ENCODE data around the gene CNMD. TPM values are rescaled to one million over a fixed set of nuclear protein-coding genes. Genes with fewer than 3 reads are reported as not detected.

CNMD gene
- total and polyA plus RNA-seq, 2 of the 8 experiments (the other 6 are each of a cell fraction or from before 2014, with no cell fraction given), result 87.4 to 113 TPM

GRCh38 chr13:52746141-52746540 lies 6.5 kb upstream of the CNMD start:
- H3K9me3 ChIP-seq (ENCODE audit: insufficient read depth in 2 of 2, low read depth in 1 of 2, low read length in 1 of 2), result no peaks in the 10 kb centered on the region
- no peak overlapping the region for H4K8ac ChIP-seq (ENCODE audit: extremely low read depth, insufficient read depth, low read length)
- no peak overlapping the region for H2BK15ac ChIP-seq (ENCODE audit: low read length)
- no peak overlapping the region for H2AK5ac ChIP-seq (ENCODE audit: low read depth, low read length)
- H4K20me1 ChIP-seq (replicated peaks in 1 of 2; ENCODE audit: control insufficient read depth in 1 of 2, insufficient read depth in 2 of 2, low read length in 2 of 2), result no peaks in the 10 kb centered on the region
- H3K4me3 ChIP-seq (ENCODE audit: extremely low read depth in 1 of 4, insufficient read depth in 2 of 4, low read depth in 3 of 4, low read length in 4 of 4), result no peak overlapping the region
- peaks cover 0 to under 1% (median 0%) of the 10 kb centered on the region in 4 experiments; a peak in 1 of 7 replicates for H3K4me1 ChIP-seq (replicated peaks in 1 of 4; ENCODE audit: control insufficient read depth in 3 of 4, insufficient read depth in 4 of 4, low read length in 3 of 4)
- no peak overlapping the region for H3K56ac ChIP-seq (replicated peaks; ENCODE audit: insufficient read length, low read depth, low read length)
- no peaks in the 10 kb centered on the region for H3K23me2 ChIP-seq (ENCODE audit: low read depth, low read length)
- no peak overlapping the region for H3K4me2 ChIP-seq (ENCODE audit: insufficient read depth in 1 of 2, low read depth in 2 of 2, low read length in 2 of 2)
- H2BK120ac ChIP-seq (replicated peaks; ENCODE audit: low read depth, low read length), result no peak overlapping the region
- no peaks in the 10 kb centered on the region; a peak in 1 of 7 replicates for H3K27me3 ChIP-seq (replicated peaks in 1 of 4; ENCODE audit: control insufficient read depth in 3 of 4, extremely low read depth in 1 of 4, insufficient read depth in 3 of 4, low read length in 3 of 4)
- WGBS, 2 experiments (ENCODE audit: extremely low coverage in 1 of 2, insufficient coverage in 1 of 2, insufficient read length in 1 of 2, insufficient replicate concordance in 2 of 2, low coverage in 1 of 2, low lambda C conversion rate in 2 of 2, missing lambda C conversion rate in 1 of 2), result 83% methylated on average over 3 of the region's 3 CpGs; no CpG with 5 or more reads in 1 of the 2 experiments
- H3K36me3 ChIP-seq (ENCODE audit: control insufficient read depth in 2 of 4, insufficient read depth in 4 of 4, low read length in 3 of 4), result no peaks in the 10 kb centered on the region
- no peak for TF ChIP-seq CBX5 (IDR thresholded peaks at IDR 0.05; ENCODE audit: low read depth, low read length)
- no peak overlapping the region for H4K5ac ChIP-seq (ENCODE audit: insufficient read length, low read depth, low read length)
- no peak overlapping the region for H3K9ac ChIP-seq (replicated peaks in 1 of 4; ENCODE audit: extremely low read depth in 1 of 4, low read depth in 3 of 4, low read length in 3 of 4)
- H2BK20ac ChIP-seq (ENCODE audit: low read length), result no peak overlapping the region
- no peaks in the 10 kb centered on the region for H3K79me2 ChIP-seq (ENCODE audit: control insufficient read depth in 1 of 2, insufficient read depth in 2 of 2, low read length in 2 of 2)
- DNase-seq (ENCODE audit: low read depth in 1 of 2, low spot score in 2 of 2) (no peak), FAIRE-seq (no peak)
- no peak overlapping the region for H3K4ac ChIP-seq (replicated peaks; ENCODE audit: insufficient read length, low read depth, low read length)
- no peak overlapping the region for H3K23ac ChIP-seq (ENCODE audit: insufficient read length)
- no peak overlapping the region for H2AFZ ChIP-seq (ENCODE audit: low read length)
- no peak overlapping the region for H4K91ac ChIP-seq (replicated peaks; ENCODE audit: insufficient read length, low read length)
- H2BK12ac ChIP-seq (ENCODE audit: low read depth, low read length), result no peak overlapping the region
- no peak overlapping the region for H2BK5ac ChIP-seq (ENCODE audit: low read depth, low read length)
- H3K79me1 ChIP-seq (ENCODE audit: low read depth, low read length), result no peaks in the 10 kb centered on the region
- CTCF ChIA-PET (ENCODE audit: partially characterized antibody), result interaction anchor here (0.6 to 2.1 kb wide), 3 partner anchors 8 to 104 kb away, joined by 4 to 10 read pairs (median 4); no protein-coding TSS in a partner anchor
- H3K14ac ChIP-seq (ENCODE audit: insufficient read length), result no peak overlapping the region
- H3K18ac ChIP-seq (ENCODE audit: extremely low read depth, low read length), result no peak overlapping the region
- H3K27ac ChIP-seq (ENCODE audit: low read depth, low read length), result no peak overlapping the region
- POLR2A ChIA-PET (ENCODE audit: partially characterized antibody), result interaction anchor here (1.0 kb wide), 1 partner anchor 93 kb away, joined by 5 read pairs; the partner anchor contains the start of gene SUGT1

Measured in H1 (cell line).